Lower leg skin (tissue), 4 donors: ENCODE results near the gene LETM1. TPM values are rescaled to one million over a fixed set of nuclear protein-coding genes. Genes with fewer than 3 reads are reported as not detected.

Experiments
- DNase-seq, 2 donors: peaks; one replicate each; pipeline ENCODE4 v3.0.0-alpha.2; 2019; ENCODE audit warnings: low spot score in 2 of 2
- H3K4me3 ChIP-seq: fragments of 200-600 bp; sonication (generic); 2 replicates; pipeline ENCODE4 v1.5.1; 2017; ENCODE audit warnings: mild to moderate bottlenecking, low read depth; ENCODE audit not compliant: poor library complexity, severe bottlenecking
- POLR2A ChIP-seq, 2 donors: fragments of 450-650 bp; IDR thresholded peaks; one replicate each; pipeline ENCODE4 v1.6.1; 2016 to 2017; ENCODE audit warnings: antibody characterized with exemption in 2 of 2, mild to moderate bottlenecking in 1 of 2, moderate library complexity in 1 of 2
- WGBS, 2 donors: methylation state at CpG; one replicate each; pipeline ENCODE4 v1.1.5; 2018; 5-methylcytosine and 5-hydroxymethylcytosine counted together
- intact Hi-C: fragments of 100-400 bp; cut with DNase I; formaldehyde crosslinking; loops from one replicate; pipeline ENCODE4 v1.15.0; 2023; ENCODE audit warnings: low total_unique reads
- total RNA-seq, 4 donors: library from RNA; depleted of rRNA; stranded (reverse); fragments of >200 nt; gene quantifications; one replicate each; pipeline ENCODE4 v1.1.0, GENCODE V29; 2016
- TF ChIP-seq, protein P1 (sequence below), 3 donors: fragments of 450-650 bp; IDR thresholded peaks; one replicate each; pipeline ENCODE4 v1.5.1; 2016; ENCODE audit warnings: antibody characterized with exemption in 3 of 3, mild to moderate bottlenecking in 3 of 3, moderate library complexity in 2 of 3

Gene LETM1
- total RNA-seq, 4 donors from 2014 or later = 27.2 to 49.9 (median 39.0) TPM

GRCh38 chr4:1783970-1784369 is 72.0 kb downstream of the LETM1 start:
- intact Hi-C loops = no loop called here
- 44 to 58% methylated on average over 11 to 12 of the region's 12 CpGs for WGBS, 2 donors
- TF ChIP-seq POLR2A (IDR thresholded peaks at IDR 0.05) = no peak
- TF ChIP-seq, protein P1, sequence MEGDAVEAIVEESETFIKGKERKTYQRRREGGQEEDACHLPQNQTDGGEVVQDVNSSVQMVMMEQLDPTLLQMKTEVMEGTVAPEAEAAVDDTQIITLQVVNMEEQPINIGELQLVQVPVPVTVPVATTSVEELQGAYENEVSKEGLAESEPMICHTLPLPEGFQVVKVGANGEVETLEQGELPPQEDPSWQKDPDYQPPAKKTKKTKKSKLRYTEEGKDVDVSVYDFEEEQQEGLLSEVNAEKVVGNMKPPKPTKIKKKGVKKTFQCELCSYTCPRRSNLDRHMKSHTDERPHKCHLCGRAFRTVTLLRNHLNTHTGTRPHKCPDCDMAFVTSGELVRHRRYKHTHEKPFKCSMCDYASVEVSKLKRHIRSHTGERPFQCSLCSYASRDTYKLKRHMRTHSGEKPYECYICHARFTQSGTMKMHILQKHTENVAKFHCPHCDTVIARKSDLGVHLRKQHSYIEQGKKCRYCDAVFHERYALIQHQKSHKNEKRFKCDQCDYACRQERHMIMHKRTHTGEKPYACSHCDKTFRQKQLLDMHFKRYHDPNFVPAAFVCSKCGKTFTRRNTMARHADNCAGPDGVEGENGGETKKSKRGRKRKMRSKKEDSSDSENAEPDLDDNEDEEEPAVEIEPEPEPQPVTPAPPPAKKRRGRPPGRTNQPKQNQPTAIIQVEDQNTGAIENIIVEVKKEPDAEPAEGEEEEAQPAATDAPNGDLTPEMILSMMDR (IDR thresholded peaks at IDR 0.05) = no peak
- no peak for DNase-seq
- no peak overlapping the region for H3K4me3 ChIP-seq

GRCh38 chr4:1783015-1783414 is 72.9 kb downstream of the LETM1 start:
- 57 to 65% methylated on average over 9 to 10 of the region's 10 CpGs for WGBS, 2 donors
- TF ChIP-seq, protein P1 (IDR thresholded peaks at IDR 0.05) = no peak
- no peak for TF ChIP-seq POLR2A (IDR thresholded peaks at IDR 0.05)
- intact Hi-C loops = no loop called here
- no peak overlapping the region for H3K4me3 ChIP-seq
- no peak for DNase-seq

- TF ChIP-seq POLR2A (IDR thresholded peaks at IDR 0.05) = no peak
- TF ChIP-seq, protein P1 (IDR thresholded peaks at IDR 0.05) = no peak
Measured at GRCh38 chr4:1780435-1780834, 75.5 kb downstream of the LETM1 start.

GRCh38 chr4:1779588-1780382 is 76.2 kb downstream of the LETM1 start:
- TF ChIP-seq POLR2A (IDR thresholded peaks at IDR 0.05) = no peak
- TF ChIP-seq, protein P1 (IDR thresholded peaks at IDR 0.05) = no peak
- intact Hi-C loops = no loop called here

More at GRCh38 chr4:1780435-1780834, 75.5 kb downstream of the LETM1 start:
- DNase-seq = no peak
- no peak overlapping the region for H3K4me3 ChIP-seq
- intact Hi-C loops = no loop called here
- 69 to 70% methylated on average over 14 of the region's 14 CpGs for whole genome bisulfite sequencing, 2 donors

DNA sequence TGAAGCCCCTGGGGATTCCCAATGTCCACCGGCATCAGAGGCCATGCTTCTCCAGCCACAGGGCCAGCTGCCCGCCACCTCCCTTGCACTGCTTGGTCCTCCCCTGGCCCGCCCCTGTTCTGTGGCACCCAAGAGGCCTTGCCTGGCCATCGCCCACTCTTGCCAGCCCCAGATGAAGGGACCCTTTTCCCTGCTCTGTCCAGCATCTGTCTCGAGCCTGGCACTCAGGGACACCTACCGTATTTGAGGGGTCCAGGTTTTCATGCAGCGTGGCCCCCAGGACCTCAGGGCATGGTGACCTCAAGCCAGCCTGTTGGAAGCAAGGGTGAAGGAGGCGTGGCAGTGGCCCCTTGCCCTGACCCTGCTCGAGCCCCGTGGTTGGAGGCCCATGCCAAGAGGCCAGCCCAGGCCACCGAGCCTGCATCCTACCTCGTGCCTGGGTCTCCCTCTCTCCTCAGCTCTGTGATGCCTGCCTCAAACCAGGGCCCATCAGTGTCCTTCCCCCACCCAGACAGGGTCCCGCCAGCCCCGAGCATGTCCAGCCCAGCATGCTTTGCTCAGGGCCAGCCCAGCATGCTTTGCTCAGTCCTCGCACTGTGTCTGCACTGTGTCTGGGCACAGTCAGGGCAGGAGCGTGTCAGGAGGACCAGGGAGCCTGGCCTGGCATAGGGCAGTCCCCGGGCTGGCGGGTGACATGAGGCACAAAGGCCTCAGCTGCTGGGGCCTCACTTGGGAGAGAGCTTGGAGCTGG is 77.1 kb downstream of the LETM1 start:
- WGBS, 2 donors = 68 to 74% methylated on average over 14 to 18 of the region's 18 CpGs
- no peak overlapping the region for H3K4me3 ChIP-seq
- no peak for DNase-seq
- intact Hi-C loops = no loop called here
- no peak for TF ChIP-seq POLR2A (IDR thresholded peaks at IDR 0.05)
- TF ChIP-seq, protein P1 (IDR thresholded peaks at IDR 0.05) = no peak

More at GRCh38 chr4:1779588-1780382, 76.2 kb downstream of the LETM1 start:
- no peak for DNase-seq
- no peak overlapping the region for H3K4me3 ChIP-seq
- 52 to 67% methylated on average over 6 to 13 of the region's 18 CpGs for WGBS, 2 donors
